Mesothelial cell of epicardium (in vitro differentiated cells): ENCODE data around the gene ZNF362. TPM values are rescaled to one million over a fixed set of nuclear protein-coding genes. Genes with fewer than 3 reads are reported as not detected.

Experiments used
- DNase-seq, 2 experiments: peaks; one replicate each; pipeline ENCODE4 v3.0.0; 2021; ENCODE audit warnings: low spot score in 2 of 2; ENCODE audit not compliant: unreplicated experiment in 2 of 2
- H3K27ac Mint-ChIP-seq: 2 replicates; pipeline ENCODE4 v1.8.0; 2021; ENCODE audit warnings: mixed read lengths
- H3K27me3 Mint-ChIP-seq: 2 replicates; pipeline ENCODE4 v1.8.0; 2021; ENCODE audit warnings: low read depth, mixed read lengths
- H3K36me3 Mint-ChIP-seq: 2 replicates; pipeline ENCODE4 v1.8.0; 2021; ENCODE audit warnings: mixed read lengths
- H3K4me1 Mint-ChIP-seq: 2 replicates; pipeline ENCODE4 v1.8.0; 2021; ENCODE audit warnings: mixed read lengths
- H3K4me3 Mint-ChIP-seq: 2 replicates; pipeline ENCODE4 v1.8.0; 2021; ENCODE audit warnings: mild to moderate bottlenecking, moderate library complexity, mixed read lengths
- H3K9me3 Mint-ChIP-seq: 2 replicates; pipeline ENCODE4 v1.8.0; 2021; ENCODE audit warnings: mixed read lengths
- CTCF ChIP-seq: fragments of 200-600 bp; sonication (generic); IDR thresholded peaks from one replicate; pipeline ENCODE4 v1.5.0; 2021; ENCODE audit warnings: antibody characterized with exemption; ENCODE audit not compliant: unreplicated experiment
- total RNA-seq: library from RNA; stranded (reverse); gene quantifications from 3 replicates; pipeline ENCODE4 v1.2.1, GENCODE V29; 2021

Gene ZNF362
- total RNA-seq, 1 donor from 2014 or later = 114 TPM

- Mint-ChIP-seq H3K27ac (peak overlapping the region; percentile 19), H3K4me3 (no peak overlapping the region), H3K4me1 (peaks cover 12% of the 10 kb centered on the region)
These were observed 76.6 kb downstream of the ZNF362 start for GRCh38 chr1:33332881-33333280.

DNA sequence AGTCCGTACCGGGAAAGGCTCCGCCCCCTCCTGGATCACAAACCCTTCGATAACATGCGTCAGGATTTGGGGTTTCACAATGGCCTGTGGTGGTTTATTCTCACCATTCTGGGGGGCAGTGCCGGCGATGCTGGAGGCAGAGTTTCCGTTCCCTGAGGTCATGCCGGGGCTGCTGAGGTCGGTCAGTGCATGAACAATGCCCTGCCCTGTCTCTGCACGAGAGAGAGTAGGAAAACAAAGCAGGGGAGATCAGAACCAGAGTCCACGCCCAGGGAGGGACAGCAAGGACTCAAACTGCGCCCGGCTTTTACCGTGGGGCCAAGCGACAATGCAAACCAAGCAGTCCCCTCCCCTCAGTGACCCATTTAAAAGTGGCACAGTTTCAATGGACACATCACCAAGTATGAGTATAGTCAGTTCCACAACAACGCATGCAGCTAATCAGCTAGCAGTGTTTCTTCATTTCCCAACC is 77.8 kb downstream of the ZNF362 start:
- Mint-ChIP-seq H3K36me3 (peaks cover 25% of the 10 kb centered on the region), H3K4me3 (no peak overlapping the region), H3K9me3 (no peaks in the 10 kb centered on the region), H3K4me1 (peaks cover 23% of the 10 kb centered on the region), H3K27ac (no peak overlapping the region), H3K27me3 (no peaks in the 10 kb centered on the region)
- no peak for TF ChIP-seq CTCF
- DNase-seq = no peak

More at GRCh38 chr1:33332881-33333280, 76.6 kb downstream of the ZNF362 start:
- Mint-ChIP-seq H3K27me3 (no peaks in the 10 kb centered on the region), H3K36me3 (peaks cover 34% of the 10 kb centered on the region), H3K9me3 (no peaks in the 10 kb centered on the region)
- DNase-seq = no peak
- no peak for TF ChIP-seq CTCF

GRCh38 chr1:33335020-33335419 is 78.7 kb downstream of the ZNF362 start:
- Mint-ChIP-seq H3K27ac (peak overlapping the region; percentile 49), H3K4me1 (peaks cover 32% of the 10 kb centered on the region), H3K4me3 (no peak overlapping the region), H3K36me3 (peaks cover 19% of the 10 kb centered on the region), H3K9me3 (no peaks in the 10 kb centered on the region), H3K27me3 (no peaks in the 10 kb centered on the region)
- no peak for DNase-seq
- no peak for TF ChIP-seq CTCF

DNA sequence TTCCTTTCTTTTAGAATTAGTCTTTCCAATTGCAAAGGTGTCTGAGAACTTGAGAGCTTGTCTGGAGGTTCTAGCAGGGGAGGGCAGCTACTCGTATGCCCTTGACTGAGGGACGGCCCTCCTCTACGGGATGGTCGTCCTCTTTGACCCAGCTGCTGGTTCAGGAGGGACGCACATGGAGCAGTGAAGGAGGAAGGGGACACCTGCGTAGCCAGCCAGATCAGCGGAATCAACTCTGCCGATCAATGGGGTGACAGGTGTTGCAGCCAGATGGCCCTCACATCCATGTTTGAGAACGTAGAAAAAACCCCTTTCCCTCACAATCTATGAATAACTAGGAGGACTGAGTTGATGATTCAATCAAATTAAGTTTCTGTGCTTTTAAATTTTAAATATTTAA is 80.3 kb downstream of the ZNF362 start:
- Mint-ChIP-seq H3K4me3 (no peak overlapping the region), H3K9me3 (no peaks in the 10 kb centered on the region), H3K4me1 (peaks cover 46% of the 10 kb centered on the region), H3K27ac (peak overlapping the region; percentile 10), H3K27me3 (no peaks in the 10 kb centered on the region), H3K36me3 (peaks cover 19% of the 10 kb centered on the region)
- DNase-seq = no peak
- no peak for TF ChIP-seq CTCF

- H3K4me3 Mint-ChIP-seq = no peak overlapping the region
- DNase-seq = no peak
- peak overlapping the region; percentile 90 for H3K27ac Mint-ChIP-seq
- H3K4me1 Mint-ChIP-seq = peaks cover 54% of the 10 kb centered on the region
- H3K9me3 Mint-ChIP-seq = no peaks in the 10 kb centered on the region
- TF ChIP-seq CTCF = no peak
- H3K27me3 Mint-ChIP-seq = no peaks in the 10 kb centered on the region
- peaks cover 12% of the 10 kb centered on the region for H3K36me3 Mint-ChIP-seq
These were observed 81.1 kb downstream of the ZNF362 start for GRCh38 chr1:33337441-33337840.

DNA sequence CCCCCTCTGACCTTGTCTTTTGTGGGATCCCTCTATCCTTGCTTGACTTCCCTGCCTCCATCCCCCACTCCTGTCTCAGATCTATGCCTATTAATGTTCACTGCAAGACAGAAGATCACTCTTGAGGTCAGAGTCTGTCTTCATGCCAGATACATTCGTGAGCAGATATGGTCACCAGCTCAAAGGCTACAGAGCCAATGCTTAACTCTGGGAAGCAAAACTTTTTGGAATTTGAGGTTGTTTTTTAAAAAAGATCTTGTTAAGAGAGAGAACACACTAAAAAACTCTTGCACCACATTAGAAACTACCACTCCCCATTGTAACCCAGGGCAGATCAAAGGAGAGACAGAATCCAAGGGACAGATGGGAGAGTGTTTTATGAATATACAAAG is 81.8 kb downstream of the ZNF362 start:
- DNase-seq = no peak
- no peaks in the 10 kb centered on the region for H3K27me3 Mint-ChIP-seq
- H3K27ac Mint-ChIP-seq = peak overlapping the region; percentile 90
- no peak for TF ChIP-seq CTCF
- H3K4me3 Mint-ChIP-seq = no peak overlapping the region
- no peaks in the 10 kb centered on the region for H3K9me3 Mint-ChIP-seq
- H3K36me3 Mint-ChIP-seq = peaks cover 8% of the 10 kb centered on the region
- H3K4me1 Mint-ChIP-seq = peaks cover 60% of the 10 kb centered on the region
